Stimulated activated CD8-positive, alpha-beta memory T cell treated with anti-CD3 and anti-CD28 coated beads, Interleukin-7, amount 100 ng/mL, for 4 hours (primary cell): ENCODE results near the gene C14orf119.
"Not testable (repeated sequence)": the region's sequence is repeated elsewhere in the genome, so short reads cannot be mapped to it uniquely, and the experiment has no call there.

ENCODE experiments used
- DNase-seq, 2 donors: peaks; one replicate each; pipeline ENCODE4 v3.0.0-alpha.2; 2020; ENCODE audit warnings: low read depth in 2 of 2

C14orf119 gene

DNA sequence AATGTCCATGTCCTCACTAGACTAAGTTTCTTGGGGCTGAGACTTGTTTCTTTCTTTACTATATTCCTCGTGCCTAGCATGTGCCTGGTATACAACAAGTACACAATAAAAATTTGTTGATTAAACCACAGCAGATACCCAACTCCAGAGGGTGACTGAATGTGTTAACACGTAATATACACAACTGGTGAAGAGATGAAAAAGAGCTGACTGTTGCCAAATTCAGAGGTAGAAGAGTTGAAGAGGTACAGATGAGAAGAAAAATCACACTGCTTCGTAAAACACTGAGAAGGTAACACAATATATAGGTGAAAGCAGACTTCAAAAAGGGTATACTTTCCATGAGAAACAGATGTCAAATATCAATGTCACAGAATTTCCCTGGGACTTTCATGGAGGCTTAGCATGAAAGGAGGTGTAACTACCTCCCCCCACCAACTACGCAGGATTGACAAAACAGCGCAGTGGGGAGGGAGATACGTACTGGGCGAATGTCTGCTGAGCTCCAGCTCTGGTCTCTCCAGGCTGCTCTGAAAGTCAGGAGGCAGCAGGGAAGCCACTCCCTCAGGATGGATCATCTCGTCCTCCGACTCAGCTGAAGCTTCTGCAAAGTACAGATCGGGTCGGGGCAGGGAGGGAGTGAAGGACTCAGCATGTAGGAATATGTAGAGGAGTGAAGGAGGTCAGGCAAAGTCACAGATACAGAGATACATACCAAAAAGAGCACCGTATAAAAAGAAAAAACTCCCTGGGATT is 5.6 kb upstream of the C14orf119 start:
- no peak for DNase-seq

- no peak for DNase-seq
These were observed 5.1 kb upstream of the C14orf119 start for GRCh38 chr14:23090254-23090636.

DNA sequence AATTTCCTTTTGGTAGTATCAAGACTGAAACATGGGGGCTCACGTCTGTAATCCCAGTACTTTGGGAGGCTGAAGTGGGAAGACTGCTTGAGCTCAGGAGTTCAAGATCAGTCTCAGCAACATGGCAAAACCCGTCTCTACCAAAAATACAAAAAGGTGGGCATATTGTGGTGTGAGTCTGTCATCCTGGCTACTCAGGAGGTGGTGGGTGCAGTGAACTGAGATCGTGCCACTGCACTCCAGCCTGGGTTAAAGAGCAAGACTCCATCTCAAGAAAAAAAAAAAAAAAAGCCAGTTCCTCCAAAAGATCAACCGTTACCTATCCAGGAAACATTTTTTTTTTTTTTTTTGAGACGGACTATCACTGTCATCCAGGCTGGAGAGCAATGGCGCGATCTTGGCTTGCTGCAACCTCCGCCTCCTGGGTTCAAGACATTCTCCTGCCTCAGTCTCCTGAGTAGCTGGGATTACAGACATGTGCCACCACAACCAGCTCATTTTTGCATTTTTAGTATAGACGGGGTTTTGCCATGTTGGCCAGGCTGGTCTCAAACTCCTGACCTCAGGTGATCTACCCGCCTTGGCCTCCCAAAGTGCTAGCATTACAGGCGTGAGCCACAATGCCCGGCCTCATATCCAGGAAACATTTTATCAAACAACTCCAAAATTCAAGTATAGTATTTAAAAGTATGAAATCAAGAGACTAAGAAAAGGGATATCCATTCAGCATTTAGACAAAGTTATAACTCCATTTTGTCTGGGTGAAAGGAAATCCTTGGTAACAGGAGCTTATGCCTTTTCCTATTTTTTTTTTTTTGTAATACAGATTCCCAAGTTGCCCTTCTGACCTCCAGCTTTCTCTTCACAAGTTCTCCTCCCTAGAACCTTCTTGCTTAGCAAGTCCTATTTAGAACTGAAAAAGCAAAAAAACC is 3.7 kb upstream of the C14orf119 start:
- no peak for DNase-seq

- DNase-seq = no peak
These were observed 2.2 kb upstream of the C14orf119 start for GRCh38 chr14:23093104-23093503.

- no peak for DNase-seq
These were observed 1.8 kb upstream of the C14orf119 start for GRCh38 chr14:23093526-23093925.

DNA sequence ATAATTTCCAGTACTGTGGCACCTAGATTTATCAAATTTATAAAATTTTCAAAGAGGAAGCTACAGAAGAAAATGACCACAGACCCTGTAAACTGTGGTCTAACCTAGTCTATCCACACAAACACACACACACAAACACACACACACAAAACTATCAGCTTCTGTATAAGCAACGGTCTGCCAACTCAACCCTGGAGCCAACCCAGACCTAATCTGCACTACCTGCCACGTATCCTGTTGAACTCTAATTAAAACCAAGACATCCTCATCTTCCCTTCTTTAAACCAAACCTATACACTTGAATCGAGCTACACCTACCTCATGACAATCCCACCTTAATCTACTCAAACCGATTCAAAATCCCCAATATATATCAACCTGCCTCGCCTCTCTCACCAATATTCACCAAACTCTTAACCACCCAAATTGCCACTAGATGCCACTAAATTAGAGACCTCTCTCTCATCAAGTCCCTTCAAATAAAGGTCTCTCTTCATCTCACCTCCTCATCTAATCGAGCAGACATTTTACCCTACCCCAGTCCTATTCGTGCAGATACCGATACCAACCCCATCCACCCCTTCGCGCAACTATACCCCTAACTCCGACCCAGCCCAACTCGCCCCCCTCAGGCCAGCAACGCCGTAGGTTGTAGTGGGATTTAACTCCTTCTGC is 1.2 kb upstream of the C14orf119 start:
- DNase-seq = peak in 1 of 2 donors; percentile 67

GRCh38 chr14:23094666-23095195 is 574 bp upstream of the C14orf119 start, which contains the start of gene ACIN1:
Gene ACIN1 (minus strand): TSS chr14:23095136. CDS start chr14:23095112, 24 bp downstream.
- DNase-seq = peak in 1 of 2 donors; percentile 64

- DNase-seq = no peak
These were observed 2.5 kb downstream of the C14orf119 start for GRCh38 chr14:23097786-23098185.

DNA sequence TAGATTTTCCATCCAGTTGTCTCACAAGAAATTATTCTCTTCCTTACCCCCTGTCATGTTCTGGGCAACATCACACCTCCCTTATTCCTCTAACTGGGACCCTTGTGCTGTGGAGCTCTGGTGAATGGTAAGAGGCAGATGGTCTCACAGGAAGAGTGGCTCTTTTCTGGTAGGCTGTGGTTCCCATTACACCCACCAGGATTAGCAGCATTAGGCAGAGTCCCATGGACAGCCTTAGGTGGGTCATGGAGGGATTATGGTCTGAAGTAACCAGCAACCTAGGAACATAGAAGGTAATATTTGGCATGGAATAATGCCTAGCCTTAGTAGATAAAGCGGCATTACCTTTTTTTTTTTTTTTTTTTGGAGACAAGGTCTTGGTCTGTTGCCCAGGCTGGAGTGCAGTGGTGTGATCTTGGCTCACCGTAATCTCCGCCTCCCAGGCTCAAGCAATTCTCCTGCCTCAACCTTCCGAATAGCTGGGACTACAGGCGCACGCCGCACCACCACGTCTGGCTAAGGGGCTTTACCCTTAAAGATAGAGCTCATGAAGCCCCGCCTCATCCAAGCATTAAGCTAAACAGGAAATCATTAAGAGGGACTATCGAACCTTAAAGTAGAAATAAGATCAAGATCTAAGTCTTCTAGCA is 4.0 kb downstream of the C14orf119 start:
- no peak for DNase-seq

GRCh38 chr14:23101213-23101970 is 6.1 kb downstream of the C14orf119 start:
- DNase-seq = no peak

DNA sequence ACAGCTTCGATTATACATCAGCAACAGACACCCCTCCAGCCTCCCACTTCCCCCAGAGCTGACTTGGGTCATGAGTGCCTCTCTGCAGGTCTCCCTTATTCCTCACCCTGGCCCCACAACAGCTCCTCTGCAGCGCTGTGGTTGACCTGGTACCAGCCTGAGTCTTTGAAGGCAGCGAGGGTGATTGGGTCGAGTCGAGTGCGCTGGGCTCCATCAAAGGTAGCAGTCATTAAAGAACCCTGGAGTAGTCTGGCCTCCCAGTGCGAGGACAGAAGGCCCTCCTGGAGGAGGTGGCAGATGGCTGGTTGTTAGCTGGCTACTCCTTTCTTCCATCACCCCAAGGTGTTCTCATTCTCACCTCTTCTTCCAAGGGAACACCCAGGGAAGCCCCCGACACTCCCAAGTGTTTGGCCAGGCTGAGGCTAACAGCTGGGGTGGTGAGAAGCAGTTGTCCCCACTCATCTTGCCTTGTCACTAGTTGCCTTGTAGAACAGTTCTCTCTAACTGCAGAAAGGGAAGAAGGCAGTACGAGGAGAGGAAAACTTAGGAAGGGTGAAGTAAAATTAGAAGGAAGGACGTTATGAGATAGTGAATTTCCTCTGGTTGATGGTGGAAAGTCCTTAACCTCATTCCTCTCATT is 6.8 kb downstream of the C14orf119 start:
- no peak for DNase-seq

DNA sequence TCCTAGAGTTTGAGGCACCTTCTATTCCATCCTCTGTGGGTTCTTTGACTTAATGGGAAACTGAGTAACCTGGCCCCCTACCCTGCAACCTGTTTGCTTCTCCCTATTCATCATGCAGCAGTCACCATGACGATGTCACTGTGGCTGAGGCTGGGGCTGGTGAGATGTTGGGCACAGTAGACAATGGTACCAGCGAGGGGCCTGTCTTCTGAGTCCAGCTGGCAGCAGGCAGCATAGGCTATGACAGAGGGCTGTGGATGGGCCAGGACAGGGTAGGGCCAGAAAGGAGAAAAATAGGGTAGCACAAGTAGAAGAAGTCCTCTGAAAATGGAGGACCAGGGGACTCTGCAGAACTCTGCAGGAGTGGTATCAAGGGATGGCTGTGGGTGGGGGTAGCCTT is 7.5 kb downstream of the C14orf119 start:
- no peak for DNase-seq

DNA sequence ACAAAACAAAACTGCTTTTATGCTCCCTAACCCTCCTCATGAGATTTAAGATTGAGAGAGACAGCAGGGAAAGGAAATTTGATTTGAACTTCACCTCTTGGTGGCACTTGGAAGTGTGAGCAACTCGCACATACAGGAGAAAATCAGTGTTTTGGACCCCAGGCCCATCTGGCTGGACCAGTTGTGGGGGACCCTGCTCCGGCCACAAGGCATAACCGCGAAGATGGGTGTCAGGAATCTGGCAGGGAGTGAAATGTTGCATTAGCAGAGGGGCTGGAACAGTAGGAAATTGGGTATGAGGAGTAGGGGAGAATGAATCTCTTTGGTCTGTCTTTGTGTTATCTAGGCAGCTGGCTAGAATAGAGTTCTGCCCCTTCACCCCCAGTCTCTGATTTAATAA is 8.3 kb downstream of the C14orf119 start:
- DNase-seq = no peak

- DNase-seq = no peak
These were observed 8.8 kb downstream of the C14orf119 start for GRCh38 chr14:23104070-23104590.

DNA sequence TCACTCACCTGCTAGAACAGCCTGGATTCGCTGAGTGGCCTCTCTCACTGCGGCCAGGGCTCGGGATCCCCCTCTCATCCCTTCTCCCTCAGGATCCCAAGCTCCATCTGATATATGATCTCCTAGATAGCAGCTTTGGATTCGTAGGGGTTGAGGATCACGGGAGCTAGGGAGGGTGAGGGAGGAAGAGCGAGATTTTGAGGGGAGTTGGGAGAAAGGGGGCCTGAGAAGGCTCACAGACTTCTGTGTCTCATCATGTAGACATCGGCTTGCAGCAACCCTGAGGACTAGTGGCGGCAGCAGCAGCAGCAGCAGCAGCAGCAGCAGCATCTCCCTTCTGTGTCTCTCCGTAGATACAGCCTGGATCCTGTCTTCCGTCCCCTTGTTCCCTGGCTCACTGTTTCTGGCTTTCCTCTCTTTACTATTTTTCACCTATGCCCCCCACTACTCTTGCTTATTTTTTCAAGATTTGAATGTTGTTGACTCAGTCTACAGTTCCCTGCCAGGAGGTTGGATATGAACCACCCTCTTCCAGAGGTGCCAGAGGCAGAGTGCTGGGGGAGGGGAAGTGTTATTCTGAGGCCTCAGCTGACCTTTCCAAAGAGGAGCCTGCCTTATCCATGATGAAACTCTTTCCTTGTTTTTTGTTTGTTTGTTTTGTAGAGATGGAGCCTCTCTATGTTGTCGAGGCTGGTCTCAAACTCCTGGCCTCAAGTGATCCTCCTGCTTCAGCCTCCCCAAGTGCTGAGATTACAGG is 9.5 kb downstream of the C14orf119 start, which contains the start of gene CIROP:
Gene CIROP, minus strand, starts transcription at position 399 of the 757 bp plus-strand sequence. Its CDS starts 69 bp downstream, at position 330.
- DNase-seq = no peak

- DNase-seq = no peak
These were observed 10.1 kb downstream of the C14orf119 start for GRCh38 chr14:23105348-23105824.

DNA sequence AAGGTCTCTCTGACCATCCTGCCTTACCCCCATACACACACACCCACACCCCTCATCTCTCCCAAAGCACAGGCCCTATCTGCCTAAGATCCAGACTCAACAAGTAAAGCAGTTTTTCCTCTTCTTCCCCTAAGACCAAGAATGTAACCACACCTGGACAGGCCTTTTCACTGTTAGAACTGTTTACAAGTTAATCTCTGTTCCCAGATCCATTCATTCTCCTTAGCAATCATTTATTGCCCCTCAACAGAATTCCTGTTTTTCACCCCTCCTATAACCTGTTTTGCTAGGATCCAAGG is 11.4 kb downstream of the C14orf119 start:
- DNase-seq = no peak

DNA sequence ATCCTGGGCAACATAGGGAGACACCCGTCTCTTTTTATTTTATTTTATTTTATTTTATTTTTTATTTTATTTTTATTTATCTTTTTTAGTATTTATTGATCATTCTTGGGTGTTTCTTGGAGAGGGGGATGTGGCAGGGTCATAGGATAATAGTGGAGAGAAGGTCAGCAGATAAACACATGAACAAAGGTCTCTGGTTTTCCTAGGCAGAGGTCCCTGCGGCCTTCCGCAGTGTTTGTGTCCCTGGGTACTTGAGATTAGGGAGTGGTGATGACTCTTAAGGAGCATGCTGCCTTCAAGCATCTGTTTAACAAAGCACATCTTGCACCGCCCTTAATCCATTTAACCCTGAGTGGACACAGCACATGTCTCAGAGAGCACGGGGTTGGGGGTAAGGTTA is 12.3 kb downstream of the C14orf119 start:
- not testable (repeated sequence) for DNase-seq

- DNase-seq = not testable (repeated sequence)
These were observed 12.9 kb downstream of the C14orf119 start for GRCh38 chr14:23108169-23108568.
